NB4 (cell line): Measurements from ENCODE around the gene KRT80.

Source experiments
- DNase-seq: peaks from one replicate; pipeline ENCODE4 v3.0.0; 2010; ENCODE audit warnings: low read depth
- H3K4me3 ChIP-seq: one replicate; pipeline ENCODE4 v1.5.1; 2011; ENCODE audit warnings: mild to moderate bottlenecking, low read depth, low read length, moderate library complexity
- MYC ChIP-seq: IDR thresholded peaks from 2 replicates; pipeline ENCODE4 v1.6.1; 2011; ENCODE audit warnings: low read depth, low read length
- POLR2A ChIP-seq: IDR thresholded peaks from 2 replicates; pipeline ENCODE4 v1.6.1; 2011; ENCODE audit warnings: mild to moderate bottlenecking; ENCODE audit not compliant: insufficient read length; ENCODE audit errors: extremely low read depth
- TF ChIP-seq, protein P1 (sequence below): IDR thresholded peaks from one replicate; pipeline ENCODE4 v1.5.1; 2012; ENCODE audit warnings: low read depth, low read length
- TF ChIP-seq, protein P2 (sequence below): IDR thresholded peaks from 2 replicates; pipeline ENCODE4 v1.6.1; 2011; ENCODE audit warnings: low read depth, low read length

KRT80 gene

DNA sequence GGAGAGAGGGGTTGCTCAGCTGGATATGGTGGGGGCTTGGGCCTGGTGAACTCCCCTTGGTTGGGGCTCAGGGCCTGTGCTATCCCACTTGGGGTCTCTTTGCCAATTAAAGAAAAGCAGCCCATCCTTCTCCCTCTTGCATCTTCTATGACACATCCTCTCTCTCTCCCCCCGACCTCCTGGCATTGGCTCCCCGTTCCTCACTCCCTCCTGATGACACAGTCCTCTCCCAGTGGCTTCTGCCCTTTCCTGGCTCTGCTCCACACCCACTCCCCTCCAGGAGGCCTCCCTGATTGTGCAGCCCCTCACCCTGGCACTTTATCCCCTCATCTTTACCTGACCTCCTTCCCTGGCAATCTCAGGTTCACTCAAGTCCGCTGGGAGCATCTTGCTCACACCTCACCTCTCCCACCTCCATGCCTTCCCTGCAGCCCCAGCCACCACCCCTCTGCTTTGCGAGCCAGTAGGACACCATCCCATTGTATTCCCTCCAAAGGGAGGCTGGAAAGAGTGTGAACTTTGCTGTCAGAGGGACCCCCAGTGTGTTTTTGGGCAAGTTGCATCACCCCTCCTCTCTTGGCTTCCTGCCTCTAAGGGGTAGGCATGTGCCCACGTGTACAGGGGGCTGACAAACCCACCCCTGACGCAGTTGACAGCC is 10.7 kb downstream of the KRT80 start:
- no peak overlapping the region for H3K4me3 ChIP-seq
- DNase-seq = no peak
- TF ChIP-seq POLR2A = no peak
- TF ChIP-seq, protein P1, sequence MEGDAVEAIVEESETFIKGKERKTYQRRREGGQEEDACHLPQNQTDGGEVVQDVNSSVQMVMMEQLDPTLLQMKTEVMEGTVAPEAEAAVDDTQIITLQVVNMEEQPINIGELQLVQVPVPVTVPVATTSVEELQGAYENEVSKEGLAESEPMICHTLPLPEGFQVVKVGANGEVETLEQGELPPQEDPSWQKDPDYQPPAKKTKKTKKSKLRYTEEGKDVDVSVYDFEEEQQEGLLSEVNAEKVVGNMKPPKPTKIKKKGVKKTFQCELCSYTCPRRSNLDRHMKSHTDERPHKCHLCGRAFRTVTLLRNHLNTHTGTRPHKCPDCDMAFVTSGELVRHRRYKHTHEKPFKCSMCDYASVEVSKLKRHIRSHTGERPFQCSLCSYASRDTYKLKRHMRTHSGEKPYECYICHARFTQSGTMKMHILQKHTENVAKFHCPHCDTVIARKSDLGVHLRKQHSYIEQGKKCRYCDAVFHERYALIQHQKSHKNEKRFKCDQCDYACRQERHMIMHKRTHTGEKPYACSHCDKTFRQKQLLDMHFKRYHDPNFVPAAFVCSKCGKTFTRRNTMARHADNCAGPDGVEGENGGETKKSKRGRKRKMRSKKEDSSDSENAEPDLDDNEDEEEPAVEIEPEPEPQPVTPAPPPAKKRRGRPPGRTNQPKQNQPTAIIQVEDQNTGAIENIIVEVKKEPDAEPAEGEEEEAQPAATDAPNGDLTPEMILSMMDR = no peak
- TF ChIP-seq, protein P2, sequence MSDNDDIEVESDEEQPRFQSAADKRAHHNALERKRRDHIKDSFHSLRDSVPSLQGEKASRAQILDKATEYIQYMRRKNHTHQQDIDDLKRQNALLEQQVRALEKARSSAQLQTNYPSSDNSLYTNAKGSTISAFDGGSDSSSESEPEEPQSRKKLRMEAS = no peak
- no peak for TF ChIP-seq MYC

DNA sequence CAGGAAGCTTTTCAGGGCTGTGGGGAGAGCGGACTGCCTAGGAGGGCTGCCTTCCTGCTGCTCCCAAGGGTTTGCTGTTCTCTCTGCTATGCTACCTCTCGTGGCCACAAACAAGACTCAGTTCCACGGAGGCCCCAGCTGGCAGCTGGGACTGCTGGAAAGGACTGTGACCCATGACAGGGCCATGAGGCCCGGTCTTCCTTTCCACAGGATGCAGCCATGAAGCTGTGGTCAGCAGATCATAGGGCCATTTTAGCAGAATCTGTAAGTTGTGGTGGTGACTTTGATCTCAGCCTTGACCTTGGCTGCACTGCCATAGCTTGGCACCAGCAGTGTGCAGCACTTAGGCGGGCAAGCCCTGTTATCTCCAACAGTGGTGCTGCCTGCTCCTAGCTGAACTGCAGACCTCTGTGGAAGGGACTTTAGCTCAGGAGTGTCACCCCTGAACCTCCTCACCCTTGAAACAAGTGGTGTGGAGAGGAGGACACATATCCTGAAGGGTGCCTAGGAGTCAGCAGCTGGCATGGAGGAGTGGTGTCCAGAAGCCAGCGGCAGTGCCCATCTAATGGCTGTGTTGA is 12.3 kb downstream of the KRT80 start:
- TF ChIP-seq POLR2A = no peak
- TF ChIP-seq, protein P1 = no peak
- no peak overlapping the region for H3K4me3 ChIP-seq
- DNase-seq = no peak

DNA sequence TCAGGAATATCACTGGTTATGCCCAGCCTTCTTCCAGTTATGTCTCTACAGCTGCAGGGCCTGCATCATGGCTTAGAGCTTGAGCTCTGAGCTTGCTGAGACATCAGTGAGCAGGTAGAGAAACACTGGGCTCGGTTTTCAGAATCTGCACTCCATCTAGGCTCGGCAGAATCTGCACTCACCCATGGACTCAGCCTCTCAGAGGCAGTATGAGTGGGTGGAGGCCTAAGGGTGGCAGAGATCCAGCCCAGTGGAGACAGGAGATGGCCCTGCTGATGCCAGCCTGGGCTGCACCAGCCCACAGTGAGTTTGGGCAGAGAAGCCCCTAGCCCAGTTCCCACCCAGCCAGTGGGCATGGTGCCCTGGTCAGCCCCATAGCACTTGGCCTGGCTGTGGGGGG is 12.8 kb downstream of the KRT80 start:
- TF ChIP-seq, protein P1 = no peak
- TF ChIP-seq MYC = no peak
- TF ChIP-seq, protein P2 = no peak
- TF ChIP-seq POLR2A = no peak
- no peak overlapping the region for H3K4me3 ChIP-seq
- DNase-seq = no peak

DNA sequence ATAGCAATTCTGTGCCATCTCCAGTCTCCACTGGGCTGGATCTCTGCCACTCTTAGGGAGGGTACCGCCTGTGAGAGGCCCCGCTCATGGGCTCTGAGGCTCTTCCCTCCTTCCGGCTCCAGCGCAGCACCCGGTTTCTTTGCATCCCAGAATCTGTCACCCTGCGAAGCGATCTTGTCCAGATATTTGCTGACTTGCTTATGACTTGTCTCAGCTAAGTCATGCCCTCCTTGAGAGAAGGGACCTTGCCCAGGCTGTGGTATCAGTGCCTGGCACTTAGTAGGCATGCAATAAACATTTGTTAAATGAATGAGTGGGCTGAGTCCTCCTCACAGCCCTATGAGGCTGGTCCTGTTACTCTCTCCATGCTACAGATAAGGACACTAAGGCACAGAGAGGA is 13.4 kb downstream of the KRT80 start:
- H3K4me3 ChIP-seq = no peak overlapping the region
- DNase-seq = no peak
- TF ChIP-seq, protein P1 = no peak
- TF ChIP-seq, protein P2 = no peak
- TF ChIP-seq POLR2A (no peak), MYC (no peak)

DNA sequence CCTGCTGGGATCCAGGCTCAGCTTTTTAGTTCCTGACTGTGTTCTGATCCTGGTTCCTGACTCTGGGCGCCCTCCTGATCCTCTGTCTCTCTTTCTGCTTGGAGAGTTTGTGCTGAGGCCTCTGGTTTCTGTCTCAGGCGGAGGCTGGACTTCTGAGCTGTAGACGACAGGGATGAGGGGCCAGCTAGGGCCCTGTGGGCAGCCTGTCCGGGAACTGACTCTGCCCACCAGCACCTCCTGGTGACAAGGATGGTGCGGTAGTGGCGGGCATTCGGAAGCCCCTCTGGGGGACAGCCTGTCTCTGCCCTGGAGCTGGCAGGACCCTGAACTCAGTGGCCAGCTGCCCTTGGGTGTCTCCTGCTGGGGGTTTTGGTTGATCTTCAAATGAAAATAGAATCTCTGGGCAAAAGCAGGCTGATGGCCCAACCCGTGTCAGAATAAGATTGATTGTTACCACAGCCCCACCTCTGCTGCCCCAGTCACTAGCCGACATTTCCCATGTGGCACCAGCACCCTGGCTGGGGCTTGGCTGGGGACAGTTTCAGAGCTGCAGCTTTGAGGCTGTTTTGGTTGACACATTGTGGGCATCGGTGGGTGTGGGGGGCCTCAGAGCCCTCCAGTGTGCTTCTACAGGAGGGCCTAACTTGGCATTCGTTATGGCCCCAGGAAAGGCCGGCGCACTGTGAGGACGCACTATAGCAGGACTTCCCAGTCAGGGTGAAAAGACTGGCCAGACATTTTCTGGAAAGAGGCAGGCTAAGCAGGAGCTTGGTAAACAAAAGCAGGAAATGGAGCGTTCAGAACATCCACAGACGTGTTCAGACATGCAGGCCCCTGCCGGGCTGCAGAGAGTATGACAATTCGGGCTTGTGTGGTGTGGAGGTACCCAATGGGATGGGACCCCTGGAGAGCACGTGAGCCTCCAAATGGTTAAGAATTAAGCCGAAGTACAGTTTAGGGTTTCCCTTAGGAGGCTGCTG is 16.2 kb downstream of the KRT80 start:
- TF ChIP-seq, protein P2 = no peak
- TF ChIP-seq, protein P1 = no peak
- TF ChIP-seq MYC (no peak), POLR2A (no peak)
- no peak for DNase-seq

More for the DNA sequence above, 16.2 kb downstream of the KRT80 start:
- H3K4me3 ChIP-seq = no peak overlapping the region
